Loucy (cell line): Measurements from ENCODE around the gene PRDM5.

Experiments used
- H2AFZ ChIP-seq: fragments of 200-600 bp; sonication (generic); 2 replicates; pipeline ENCODE4 v1.6.0; 2016; ENCODE audit warnings: antibody characterized with exemption, mild to moderate bottlenecking, low read length, moderate library complexity
- H3F3A ChIP-seq: fragments of 200-600 bp; 2 replicates; pipeline ENCODE4 v1.6.0; 2016; ENCODE audit warnings: antibody characterized with exemption, low read depth, mild to moderate bottlenecking
- H3K27me3 ChIP-seq: fragments of 200-600 bp; sonication (generic); 2 replicates; pipeline ENCODE4 v1.6.1; 2014; ENCODE audit warnings: low read length, mild to moderate bottlenecking; ENCODE audit not compliant: insufficient read depth, poor library complexity, severe bottlenecking
- H3K36me3 ChIP-seq: fragments of 200-600 bp; sonication (generic); 2 replicates; pipeline ENCODE4 v1.6.1; 2016; ENCODE audit warnings: low read length; ENCODE audit not compliant: insufficient read depth
- H3K4me1 ChIP-seq: fragments of 200-600 bp; sonication (generic); 2 replicates; pipeline ENCODE4 v1.5.1; 2014; ENCODE audit warnings: low read length, mild to moderate bottlenecking; ENCODE audit not compliant: insufficient read depth, poor library complexity, severe bottlenecking
- H3K4me2 ChIP-seq: fragments of 200-600 bp; sonication (generic); 2 replicates; pipeline ENCODE4 v1.6.0; 2014; ENCODE audit warnings: antibody characterized with exemption, low read length, low read depth, mild to moderate bottlenecking; ENCODE audit not compliant: poor library complexity, severe bottlenecking
- H3K4me3 ChIP-seq: fragments of 200-600 bp; sonication (generic); 2 replicates; pipeline ENCODE4 v1.5.1; 2014; ENCODE audit warnings: low read length, mild to moderate bottlenecking, mixed read lengths; ENCODE audit not compliant: poor library complexity, severe bottlenecking
- H3K79me2 ChIP-seq: fragments of 200-600 bp; sonication (generic); 2 replicates; pipeline ENCODE4 v1.6.1; 2014; ENCODE audit warnings: low read length; ENCODE audit not compliant: insufficient read depth
- H3K9ac ChIP-seq: fragments of 200-600 bp; sonication (generic); 2 replicates; pipeline ENCODE4 v1.6.0; 2014; ENCODE audit warnings: mild to moderate bottlenecking, low read depth, low read length, moderate library complexity; ENCODE audit not compliant: poor library complexity, severe bottlenecking
- H3K9me2 ChIP-seq: fragments of 200-600 bp; sonication (generic); replicated peaks from 2 replicates; pipeline ENCODE4 v1.6.1; 2016; ENCODE audit warnings: low read depth, low read length, mixed read lengths
- H3K9me3 ChIP-seq: fragments of 200-600 bp; sonication (generic); 2 replicates; pipeline ENCODE4 v1.6.1; 2014; ENCODE audit warnings: mild to moderate bottlenecking, antibody characterized with exemption, low read length, low read depth; ENCODE audit not compliant: insufficient read depth
- H4K20me1 ChIP-seq: fragments of 200-600 bp; sonication (generic); 2 replicates; pipeline ENCODE4 v1.6.0; 2014; ENCODE audit warnings: antibody characterized with exemption, low read length, mild to moderate bottlenecking; ENCODE audit not compliant: insufficient read depth, poor library complexity, severe bottlenecking
- EZH2phosphoT487 ChIP-seq: fragments of 200-600 bp; IDR thresholded peaks from 2 replicates; pipeline ENCODE4 v1.6.1; 2018; ENCODE audit warnings: antibody characterized with exemption, mild to moderate bottlenecking, moderate library complexity, borderline replicate concordance
- TF ChIP-seq, protein P1 (sequence below): fragments of 200-600 bp; sonication (generic); conservative IDR thresholded peaks from 2 replicates; pipeline ENCODE4 v1.5.1; 2014; ENCODE audit warnings: mild to moderate bottlenecking, antibody characterized with exemption, low read length

PRDM5 gene

DNA sequence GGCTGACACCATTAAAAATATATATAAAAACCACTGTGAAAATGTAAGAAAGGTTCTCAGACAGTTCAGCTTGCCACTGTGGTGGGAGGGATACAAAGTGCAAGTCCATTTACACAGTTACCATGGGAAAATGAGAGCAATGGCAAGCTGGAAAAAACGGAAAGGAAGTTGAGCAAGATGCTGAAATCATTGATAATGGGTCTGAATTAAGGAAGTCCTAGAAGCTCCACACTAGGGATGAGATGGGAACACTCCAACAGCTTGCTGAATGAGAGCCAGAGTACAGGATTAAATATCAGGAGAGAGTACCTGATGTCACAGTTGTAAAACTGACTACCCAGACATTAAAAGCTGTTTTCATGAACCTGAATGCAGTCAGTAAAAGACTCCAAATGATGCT, 218.6 kb downstream of the PRDM5 start:
- Histone ChIP-seq H3K4me2 (no peak overlapping the region), H3K9me3 (no peaks in the 10 kb centered on the region)

DNA sequence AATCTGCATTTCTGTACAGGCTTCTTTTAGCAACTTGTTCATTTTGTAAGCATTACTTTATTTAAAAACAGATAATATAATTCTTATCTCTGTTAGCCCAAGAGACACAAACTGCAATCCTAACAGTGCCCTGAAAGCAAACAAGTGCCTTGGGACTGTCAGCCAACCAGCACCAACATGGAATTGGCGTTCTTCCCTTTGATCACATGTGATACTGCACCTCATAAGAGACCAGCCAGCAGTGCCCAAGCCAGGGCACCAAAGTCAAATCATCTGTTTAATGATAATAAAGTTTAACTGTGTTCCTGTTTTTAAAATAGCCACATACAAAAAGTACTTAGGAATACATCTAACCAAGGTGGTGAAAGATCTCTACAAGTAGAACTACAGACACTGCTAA, 223.2 kb downstream of the PRDM5 start:
- Histone ChIP-seq H3K9ac (no peak overlapping the region), H3F3A (no peaks in the 10 kb centered on the region), H3K36me3 (no peaks in the 10 kb centered on the region), H3K27me3 (no peaks in the 10 kb centered on the region), H4K20me1 (no peaks in the 10 kb centered on the region), H3K9me2 (no peaks in the 10 kb centered on the region), H2AFZ (no peak overlapping the region), H3K4me1 (no peaks in the 10 kb centered on the region), H3K9me3 (no peaks in the 10 kb centered on the region), H3K79me2 (no peaks in the 10 kb centered on the region), H3K4me2 (no peak overlapping the region), H3K4me3 (no peak overlapping the region)
- TF ChIP-seq, protein P1, sequence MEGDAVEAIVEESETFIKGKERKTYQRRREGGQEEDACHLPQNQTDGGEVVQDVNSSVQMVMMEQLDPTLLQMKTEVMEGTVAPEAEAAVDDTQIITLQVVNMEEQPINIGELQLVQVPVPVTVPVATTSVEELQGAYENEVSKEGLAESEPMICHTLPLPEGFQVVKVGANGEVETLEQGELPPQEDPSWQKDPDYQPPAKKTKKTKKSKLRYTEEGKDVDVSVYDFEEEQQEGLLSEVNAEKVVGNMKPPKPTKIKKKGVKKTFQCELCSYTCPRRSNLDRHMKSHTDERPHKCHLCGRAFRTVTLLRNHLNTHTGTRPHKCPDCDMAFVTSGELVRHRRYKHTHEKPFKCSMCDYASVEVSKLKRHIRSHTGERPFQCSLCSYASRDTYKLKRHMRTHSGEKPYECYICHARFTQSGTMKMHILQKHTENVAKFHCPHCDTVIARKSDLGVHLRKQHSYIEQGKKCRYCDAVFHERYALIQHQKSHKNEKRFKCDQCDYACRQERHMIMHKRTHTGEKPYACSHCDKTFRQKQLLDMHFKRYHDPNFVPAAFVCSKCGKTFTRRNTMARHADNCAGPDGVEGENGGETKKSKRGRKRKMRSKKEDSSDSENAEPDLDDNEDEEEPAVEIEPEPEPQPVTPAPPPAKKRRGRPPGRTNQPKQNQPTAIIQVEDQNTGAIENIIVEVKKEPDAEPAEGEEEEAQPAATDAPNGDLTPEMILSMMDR, result no peak
- TF ChIP-seq EZH2phosphoT487, result no peak

More for the DNA sequence above, 218.6 kb downstream of the PRDM5 start:
- Histone ChIP-seq H3K36me3 (no peaks in the 10 kb centered on the region), H3K4me3 (no peak overlapping the region), H2AFZ (no peak overlapping the region), H3K9me2 (no peaks in the 10 kb centered on the region), H3K9ac (no peak overlapping the region), H4K20me1 (no peaks in the 10 kb centered on the region), H3K4me1 (no peaks in the 10 kb centered on the region), H3K27me3 (no peaks in the 10 kb centered on the region), H3K79me2 (no peaks in the 10 kb centered on the region), H3F3A (no peaks in the 10 kb centered on the region)
- TF ChIP-seq EZH2phosphoT487, result no peak
- TF ChIP-seq, protein P1, result no peak

DNA sequence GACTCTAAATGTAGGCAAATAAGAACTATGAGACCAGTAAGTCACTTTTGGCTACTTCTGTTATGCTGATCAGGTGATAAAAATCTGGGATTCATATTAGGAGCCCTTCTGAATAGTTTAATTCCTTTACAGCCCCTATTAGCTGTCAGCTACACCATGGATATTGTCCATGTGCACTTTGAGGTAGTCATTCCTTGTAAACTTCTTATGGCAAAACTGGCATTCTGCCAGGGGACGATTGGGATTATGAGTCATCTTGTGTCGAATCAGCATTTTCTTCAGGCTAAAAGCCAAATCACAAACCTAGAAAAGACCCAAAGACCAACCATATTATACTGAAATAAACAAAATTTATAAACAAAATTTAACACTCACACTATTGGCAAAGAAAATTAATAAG, 227.6 kb downstream of the PRDM5 start:
- Histone ChIP-seq H3K4me3 (no peak overlapping the region), H2AFZ (no peak overlapping the region), H3K79me2 (no peaks in the 10 kb centered on the region), H3K36me3 (no peaks in the 10 kb centered on the region), H3K4me2 (no peak overlapping the region), H3K27me3 (no peaks in the 10 kb centered on the region), H3K9me2 (no peaks in the 10 kb centered on the region), H3K4me1 (no peaks in the 10 kb centered on the region), H3K9me3 (no peaks in the 10 kb centered on the region; the same call in 1 of the 2 replicates), H3K9ac (no peak overlapping the region), H4K20me1 (no peaks in the 10 kb centered on the region), H3F3A (no peaks in the 10 kb centered on the region)
- TF ChIP-seq, protein P1, result no peak
- no peak for TF ChIP-seq EZH2phosphoT487
